ENCODE data around the gene NDUFS6.

Gene NDUFS6

DNA sequence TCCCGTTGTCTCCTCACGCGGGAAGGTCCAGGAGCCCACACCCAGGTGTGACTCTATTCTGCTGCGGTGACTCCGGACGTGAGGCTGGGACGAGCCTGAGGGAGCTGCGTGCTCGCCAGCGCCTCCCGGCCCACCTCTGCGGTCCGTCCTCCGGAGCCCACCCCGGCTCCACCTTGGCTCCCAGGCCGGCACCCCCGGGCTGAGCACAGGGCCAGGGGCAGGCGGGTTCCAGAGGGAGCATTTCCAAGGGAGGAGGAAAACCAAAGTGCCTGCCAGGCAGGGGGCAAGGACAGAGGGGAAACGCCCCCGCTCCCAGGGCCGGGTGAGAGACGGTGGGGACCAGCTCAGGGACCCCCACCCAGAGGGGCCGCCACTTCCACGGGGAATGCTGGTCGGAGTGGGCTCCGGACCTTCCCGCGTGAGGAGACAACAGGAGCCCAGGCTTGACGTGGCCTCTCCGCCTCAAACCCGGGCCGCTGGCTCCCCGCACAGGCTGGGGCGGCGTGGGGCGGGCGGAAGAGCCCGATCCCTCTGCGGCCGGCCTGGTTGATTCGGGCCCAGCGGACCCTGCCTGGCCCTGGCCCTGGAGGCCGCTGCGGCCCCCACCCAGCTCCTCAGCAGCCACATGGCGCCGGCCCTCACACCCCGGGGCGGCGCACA is 55.5 kb downstream of the NDUFS6 start:
- DNase-seq = no peak

DNA sequence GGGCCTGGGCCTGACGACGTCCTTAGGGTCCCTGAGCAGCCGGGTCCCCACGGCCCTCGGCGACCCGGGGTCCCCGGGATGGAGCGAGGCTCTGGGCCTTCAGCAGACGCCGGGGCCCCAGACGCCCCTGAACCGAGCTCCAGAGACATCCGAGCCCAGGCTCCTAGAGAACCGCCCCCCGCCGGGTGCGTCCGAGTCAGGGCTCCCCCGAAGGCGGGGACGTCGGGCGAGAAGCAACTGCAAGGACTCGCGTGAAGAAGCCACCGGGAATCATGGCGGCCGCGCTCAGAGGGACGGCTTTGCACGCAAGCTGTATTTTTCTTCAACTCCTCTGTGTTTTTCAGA is 56.0 kb downstream of the NDUFS6 start:
- no peak for DNase-seq

DNA sequence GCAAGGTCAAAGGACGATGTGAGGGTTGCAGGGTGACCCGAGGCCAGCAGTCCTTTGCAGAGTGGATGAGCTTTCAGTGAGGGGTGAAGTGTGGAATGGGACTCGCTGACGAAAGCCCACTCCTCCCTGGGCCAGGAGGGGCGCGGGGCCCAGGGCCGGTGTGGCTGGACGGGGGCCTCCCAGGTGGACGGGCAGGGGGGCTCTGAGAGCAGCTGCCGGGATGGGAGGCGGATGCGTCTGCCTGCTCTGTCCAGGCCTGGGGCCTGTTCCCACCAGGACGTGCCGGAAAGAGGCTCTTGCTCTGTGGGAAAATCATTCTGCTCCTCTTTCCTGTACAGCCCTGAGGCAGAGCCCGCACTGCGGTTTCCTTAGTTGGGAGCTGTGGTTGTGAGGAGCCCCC is 57.2 kb downstream of the NDUFS6 start:
- no peak for DNase-seq

DNA sequence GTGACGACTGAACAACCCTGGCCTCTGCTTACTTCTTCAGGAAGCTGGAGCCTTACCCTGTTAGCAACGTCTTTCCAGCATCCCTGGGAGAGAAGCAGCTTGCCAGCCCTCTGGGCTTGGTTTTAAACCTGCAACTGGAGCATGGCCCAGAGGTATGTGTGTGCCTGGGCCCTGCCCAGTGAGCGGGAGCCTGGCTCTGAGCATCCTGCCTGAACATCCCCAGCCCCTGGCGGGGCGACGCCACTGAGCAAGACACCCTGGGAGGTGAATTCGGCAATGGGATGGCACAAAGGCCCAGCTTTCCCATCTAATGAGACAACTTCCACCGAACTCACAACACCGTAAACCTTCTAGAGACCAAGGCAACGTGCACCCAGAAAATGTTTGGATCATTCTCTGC is 57.9 kb downstream of the NDUFS6 start:
- DNase-seq = no peak

DNA sequence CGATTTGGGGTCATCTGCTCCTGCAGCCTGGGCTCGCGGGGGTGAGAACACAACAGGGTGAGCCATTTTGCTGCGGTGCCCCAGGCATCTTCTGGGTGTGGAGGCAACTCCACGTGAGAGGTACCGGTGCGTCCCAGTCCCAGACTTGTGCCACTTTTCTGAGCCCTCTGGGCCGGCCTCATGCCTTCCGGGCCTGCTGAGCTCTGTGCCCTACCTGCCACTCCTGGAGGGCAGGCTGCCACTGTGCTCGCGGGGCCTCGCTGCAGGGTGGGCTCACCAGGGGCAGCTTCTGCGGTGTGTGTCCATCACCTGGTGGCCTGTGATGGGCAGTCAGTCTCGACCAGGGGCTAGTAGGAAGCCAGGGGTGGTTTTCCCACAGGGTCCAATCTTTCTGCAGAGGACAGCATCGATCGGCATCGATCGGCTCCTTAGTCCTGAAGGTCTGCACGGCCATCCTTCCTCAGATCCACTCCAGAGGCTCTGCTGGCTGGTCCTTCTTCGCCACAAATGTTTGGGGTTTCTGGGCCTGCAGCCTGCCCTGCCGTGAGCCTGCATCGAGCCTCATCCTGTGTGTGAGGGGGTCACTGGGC is 58.9 kb downstream of the NDUFS6 start:
- no peak for DNase-seq

DNA sequence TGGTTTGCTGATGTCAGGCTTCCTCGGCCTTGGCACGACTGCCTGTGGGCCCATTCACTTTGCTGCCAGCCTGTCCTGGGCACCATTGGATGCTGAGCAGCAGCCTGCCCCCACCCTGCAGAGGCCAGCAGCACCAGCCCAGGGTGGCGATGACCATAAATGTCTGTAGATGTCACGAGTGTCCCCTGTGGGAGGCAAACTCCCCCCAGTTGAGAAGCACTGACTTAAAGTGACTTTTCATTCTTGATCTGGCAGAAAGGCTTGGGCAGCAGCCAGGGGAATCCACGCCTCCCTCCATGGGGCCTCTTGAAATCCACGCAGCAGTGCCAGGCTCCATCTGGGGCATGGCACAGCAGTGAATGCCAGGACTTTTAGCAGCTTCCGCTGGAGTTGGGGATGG is 59.7 kb downstream of the NDUFS6 start:
- no peak for DNase-seq

DNA sequence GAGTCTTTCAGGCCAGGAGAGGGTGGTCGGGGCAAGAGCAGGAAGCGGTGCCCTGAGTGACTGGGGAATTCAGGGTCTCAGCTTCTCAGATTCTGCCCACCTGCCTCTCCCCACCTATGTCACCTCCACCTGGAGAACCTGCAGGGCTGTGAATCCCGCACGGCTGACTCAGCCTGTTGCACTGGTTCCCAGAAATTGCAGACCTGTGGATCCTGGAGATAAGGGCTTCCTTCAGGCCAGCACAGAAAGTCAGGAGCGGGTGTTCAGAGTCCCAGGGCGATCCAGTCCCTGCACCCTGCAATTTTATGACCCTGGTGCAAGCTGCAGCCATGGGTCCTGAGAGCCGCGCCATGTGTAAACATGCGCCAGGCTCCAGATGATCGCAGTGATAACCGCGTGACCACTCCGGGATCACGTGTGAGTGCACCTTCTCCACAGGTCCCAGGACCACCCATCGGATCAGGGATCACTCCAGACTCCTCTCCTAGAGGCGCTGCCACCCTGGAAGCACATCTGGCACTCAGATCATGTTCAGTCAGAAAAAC is 63.8 kb downstream of the NDUFS6 start:
- no peak for DNase-seq

DNA sequence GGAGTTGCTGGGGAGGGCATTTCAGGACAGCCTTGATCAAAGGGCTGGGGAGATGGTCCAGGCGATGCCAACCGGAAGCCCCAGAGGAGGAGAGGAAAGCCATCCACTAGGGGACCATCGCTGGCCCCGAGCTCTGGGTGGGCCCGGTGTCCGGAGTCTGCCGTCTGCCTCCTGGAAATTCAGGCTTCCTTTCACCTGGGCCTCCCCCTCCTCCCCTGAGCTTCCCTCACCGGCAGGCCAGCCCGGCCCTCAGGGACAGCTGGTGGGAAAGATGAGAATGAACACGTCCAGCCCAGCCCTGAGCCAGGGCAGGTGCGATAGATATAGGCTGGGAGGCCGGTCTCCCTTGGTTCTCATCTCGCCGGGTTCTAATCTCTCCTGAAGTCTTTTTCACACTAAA is 64.3 kb downstream of the NDUFS6 start:
- no peak for DNase-seq

Measured in NCI-H2029 treated with DMSO at 0.1 percent for 48 hours (cell line).